Hematopoietic multipotent progenitor cell treated with erythropoietin and hydrocortisone succinate and interleukin-3 and kit ligand, for 8 days (in vitro differentiated cells): ENCODE measurements around the gene NFAM1.

Experiments used
- DNase-seq: peaks from one replicate; pipeline ENCODE4 v3.0.0-alpha.2; 2015

Gene NFAM1, protein sequence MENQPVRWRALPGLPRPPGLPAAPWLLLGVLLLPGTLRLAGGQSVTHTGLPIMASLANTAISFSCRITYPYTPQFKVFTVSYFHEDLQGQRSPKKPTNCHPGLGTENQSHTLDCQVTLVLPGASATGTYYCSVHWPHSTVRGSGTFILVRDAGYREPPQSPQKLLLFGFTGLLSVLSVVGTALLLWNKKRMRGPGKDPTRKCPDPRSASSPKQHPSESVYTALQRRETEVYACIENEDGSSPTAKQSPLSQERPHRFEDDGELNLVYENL

DNA sequence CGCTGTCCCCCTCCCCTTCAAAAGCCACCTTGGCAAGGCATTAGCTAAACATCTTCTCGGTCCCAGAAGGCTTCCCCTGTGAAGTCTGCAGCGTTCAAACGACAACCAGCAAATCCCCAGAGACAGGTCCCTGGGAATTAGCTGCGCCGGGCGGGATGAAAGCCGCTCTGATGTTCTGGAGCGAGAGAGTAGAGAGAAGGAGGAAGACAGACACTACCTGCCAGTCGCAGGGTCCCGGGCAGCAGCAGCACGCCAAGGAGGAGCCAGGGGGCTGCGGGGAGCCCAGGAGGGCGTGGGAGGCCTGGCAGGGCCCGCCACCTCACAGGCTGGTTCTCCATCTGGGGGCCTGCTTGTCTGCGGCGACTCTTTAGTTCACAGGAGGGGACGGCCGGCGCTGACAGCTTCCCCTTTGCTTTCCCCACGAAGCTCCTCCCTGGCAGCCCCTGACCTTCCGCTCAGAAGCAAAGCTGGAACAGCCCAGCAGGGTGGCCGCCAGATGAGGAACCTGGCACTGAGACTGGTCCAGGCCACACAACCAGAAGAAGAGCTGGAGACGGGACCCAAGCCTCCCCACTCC, at the start of gene NFAM1:
Gene NFAM1, minus strand, starts transcription at position 384 of the 577 bp plus-strand sequence. Its CDS starts 46 bp downstream, at position 338.
- no peak for DNase-seq

DNA sequence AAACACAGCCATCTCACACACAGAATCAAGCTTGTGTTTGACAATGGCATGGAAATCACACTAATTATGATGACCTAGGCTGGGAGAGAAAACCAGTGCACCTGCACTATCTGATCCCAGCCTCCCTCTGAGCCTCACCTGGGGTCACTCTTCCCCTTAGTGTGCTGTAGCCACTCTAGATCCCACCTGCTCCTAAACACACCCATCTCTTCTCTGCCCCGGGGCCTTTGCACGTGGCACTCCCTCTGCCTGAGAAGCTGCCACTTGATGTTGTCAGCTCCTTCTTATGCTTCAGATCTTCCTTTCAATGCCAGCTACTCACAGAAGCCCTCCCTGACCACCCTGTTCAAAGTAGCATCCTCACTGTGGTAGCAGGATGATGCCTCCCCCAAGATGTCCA, 42.9 kb upstream of the NFAM1 start:
- DNase-seq = no peak

GRCh38 chr22:42473484-42474193, 41.4 kb upstream of the NFAM1 start:
- DNase-seq = peak; percentile 60

- no peak for DNase-seq
Observed at GRCh38 chr22:42472671-42473070, 40.5 kb upstream of the NFAM1 start.

DNA sequence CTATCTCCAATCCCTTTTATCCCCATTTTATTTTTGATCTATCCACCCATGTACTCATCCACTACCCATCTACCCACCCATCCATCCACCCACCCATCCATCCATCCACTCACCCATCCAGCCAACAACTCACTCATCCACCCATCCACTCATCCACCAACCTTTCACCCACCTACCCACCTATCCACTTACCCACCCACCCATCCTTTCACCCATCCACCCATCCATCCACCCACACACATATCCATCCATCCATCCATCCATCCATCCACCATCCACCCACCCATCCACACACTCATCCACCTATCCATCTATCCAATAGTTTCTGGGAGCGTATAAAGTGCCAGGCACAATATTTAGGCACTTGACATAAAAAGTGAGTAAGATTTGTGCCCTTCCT, 39.2 kb upstream of the NFAM1 start:
- no peak for DNase-seq

DNA sequence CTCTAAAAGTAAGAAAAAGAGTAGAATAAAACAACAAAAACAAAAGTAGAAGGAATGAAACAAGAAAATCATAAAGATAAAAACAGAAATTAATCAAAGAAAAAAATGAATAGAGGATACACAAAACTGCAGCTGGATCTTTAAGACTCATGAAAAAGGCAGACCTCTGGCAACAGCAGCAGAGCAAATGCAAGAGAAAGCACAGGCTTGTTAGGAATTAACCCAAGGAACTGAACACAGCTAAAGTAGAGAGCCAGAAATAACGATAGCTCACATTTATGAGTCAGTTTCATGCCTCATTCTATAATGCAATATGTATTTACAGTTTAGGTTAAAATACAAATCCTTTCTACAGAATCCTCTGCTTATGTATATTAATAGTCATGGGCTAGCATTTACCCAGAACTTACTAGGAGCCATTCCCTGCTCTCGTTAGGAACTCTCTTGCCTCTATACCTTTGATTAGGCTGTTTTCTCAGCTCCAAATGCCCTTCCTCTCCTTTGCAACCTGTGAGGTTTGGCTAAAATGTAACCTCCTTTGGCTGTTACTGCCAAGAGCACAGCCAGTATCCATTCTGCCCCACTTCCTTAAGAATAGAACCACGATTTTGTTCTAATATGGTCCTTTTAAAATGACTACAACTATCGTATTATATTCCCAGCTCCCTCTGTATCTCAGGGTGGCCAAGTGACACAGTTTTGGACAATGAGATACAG, 38.3 kb upstream of the NFAM1 start:
- DNase-seq = no peak

DNA sequence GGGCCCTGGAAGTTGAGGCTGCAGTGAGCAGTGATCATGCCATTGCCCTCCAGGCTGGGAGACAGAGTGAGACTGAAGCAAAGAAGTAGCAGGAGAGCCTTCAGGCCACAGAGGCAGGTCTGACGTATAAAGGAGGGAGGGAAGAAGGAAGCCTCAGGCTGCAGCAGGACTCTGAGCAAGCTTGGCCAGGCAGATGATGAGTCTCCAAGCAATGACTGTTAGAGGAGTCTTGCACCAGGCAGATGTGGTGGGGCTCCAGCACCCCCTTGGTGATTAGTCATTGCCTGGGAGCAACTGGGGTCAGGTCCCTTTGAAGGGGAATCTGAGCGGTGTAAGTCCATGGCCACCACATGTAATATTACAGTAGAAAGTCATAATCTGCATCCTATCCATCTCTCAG, 36.6 kb upstream of the NFAM1 start:
- DNase-seq = no peak

- DNase-seq = peak; percentile 89
Observed at GRCh38 chr22:42462016-42462415, 29.8 kb upstream of the NFAM1 start.

DNA sequence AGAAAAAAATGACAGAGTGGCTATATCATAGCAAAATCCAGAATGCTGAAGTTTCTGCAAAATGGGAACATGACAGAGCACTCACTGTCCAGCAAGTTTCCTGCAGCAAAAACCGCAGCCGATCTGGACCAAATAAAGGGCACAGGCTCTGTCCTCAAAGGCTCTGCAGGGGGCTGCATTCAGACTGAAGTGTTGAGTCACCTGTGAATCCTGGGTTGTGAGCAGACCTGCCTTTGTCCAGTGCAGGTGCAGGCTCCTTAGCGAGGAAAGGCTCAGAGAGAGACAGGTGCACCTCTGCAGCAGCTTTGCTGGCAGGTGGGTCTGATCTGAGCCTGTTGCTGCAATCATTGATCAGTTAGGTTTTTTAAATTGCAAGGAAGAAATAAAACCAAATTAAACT, 29.3 kb upstream of the NFAM1 start:
- no peak for DNase-seq

GRCh38 chr22:42459287-42460063, 27.3 kb upstream of the NFAM1 start:
- DNase-seq = peak; percentile 44

DNA sequence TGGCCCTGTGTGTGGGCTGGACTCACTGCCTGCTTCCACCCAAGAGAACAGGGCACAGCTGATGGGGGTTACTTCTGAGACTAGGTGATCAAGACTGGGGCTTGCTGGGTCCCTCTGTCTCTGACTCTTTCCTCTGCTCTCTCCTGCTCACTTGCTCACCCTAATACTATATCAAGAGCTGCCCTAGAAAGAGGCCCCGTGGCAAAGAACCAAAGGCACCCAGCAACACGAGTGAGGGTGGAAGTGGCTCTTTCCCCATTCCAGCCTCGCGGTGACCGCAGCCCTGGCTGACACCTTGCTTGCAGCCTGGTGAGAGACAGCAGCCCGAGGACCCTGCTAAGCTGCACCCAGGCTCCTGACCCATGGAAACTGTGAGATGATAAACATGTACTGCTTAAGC, 20.7 kb upstream of the NFAM1 start:
- DNase-seq = no peak

- DNase-seq = no peak
Observed at GRCh38 chr22:42452456-42452855, 20.3 kb upstream of the NFAM1 start.

GRCh38 chr22:42451499-42452145, 19.4 kb upstream of the NFAM1 start:
- no peak for DNase-seq

DNA sequence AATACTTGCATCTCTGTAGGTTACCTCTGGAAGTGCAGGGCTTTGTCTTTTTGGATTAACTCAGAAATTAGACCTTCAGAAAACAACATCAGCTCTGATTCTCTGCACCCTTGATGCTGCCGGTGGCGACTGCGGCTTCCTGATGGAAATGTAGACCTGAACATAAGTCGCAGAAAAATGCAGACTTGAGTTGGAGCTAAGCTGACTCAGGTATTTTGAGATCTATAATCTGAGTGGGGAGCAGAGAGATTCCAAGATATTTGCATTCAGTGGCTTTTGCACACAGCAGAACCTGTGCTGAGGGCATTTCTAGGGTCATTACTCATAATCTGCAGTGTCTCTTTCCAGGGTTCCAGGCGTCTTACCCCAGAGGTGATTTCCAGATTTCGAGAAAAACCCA, 18.7 kb upstream of the NFAM1 start:
- DNase-seq = no peak

DNA sequence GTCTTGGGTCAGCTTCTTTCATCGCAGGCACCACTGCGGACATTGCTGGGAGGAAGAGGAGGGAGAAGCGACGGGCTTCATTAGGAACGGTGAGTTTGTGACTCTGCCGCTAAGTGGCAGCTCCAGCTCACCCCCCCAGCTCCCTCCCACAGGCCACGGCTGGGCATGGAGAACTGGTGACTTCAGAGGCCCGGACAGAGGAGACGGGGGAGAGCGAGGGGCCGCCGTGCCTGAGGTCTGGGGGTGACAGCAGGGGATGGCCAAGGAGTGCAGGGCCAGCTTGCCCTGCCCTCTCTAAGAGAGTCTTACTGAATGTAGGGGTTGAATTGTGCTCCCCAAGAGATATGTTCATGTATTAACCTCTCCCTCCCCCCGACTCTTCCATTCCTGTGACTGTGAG, 13.9 kb upstream of the NFAM1 start:
- no peak for DNase-seq

DNA sequence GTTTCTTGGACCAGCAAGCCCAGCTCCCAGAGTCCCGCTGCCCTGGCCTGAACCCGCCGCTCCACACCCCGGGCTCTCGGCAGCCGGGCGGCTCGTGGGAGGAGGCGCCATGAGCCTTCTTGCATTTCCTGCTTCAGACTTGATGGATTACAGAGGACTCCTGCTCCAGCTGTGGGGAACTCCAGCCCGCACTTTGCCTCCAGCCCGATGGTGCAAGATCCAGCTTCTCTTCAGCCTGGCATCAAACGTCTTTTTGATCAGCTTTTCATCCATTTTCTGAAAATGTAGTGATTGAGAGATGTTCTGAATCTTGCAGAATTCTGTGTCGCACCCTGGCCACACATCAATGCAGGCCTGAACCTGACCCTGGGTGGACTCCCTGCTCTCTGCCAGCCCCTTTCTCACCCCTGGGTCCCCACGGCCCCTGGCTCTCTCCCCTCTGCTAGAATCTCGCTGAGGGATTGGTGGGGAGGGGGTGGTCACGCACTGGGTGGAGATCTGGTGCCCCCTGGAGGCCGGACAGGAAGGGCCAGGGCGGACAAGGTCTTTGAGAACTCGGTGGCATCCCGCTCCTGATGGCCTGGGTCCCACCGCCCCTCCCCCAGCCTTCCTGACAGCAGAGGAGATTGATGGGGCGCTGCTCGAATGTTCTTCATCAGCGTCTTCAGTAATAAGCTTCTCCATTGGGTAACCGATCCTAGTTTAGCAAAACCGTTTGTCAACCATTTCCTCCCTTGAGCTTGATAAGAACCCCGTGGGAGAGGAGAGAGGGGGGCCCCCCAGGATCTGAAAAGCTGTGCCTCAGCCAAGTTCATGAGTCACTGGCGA, 12.1 kb upstream of the NFAM1 start:
- peak; percentile 81 for DNase-seq

DNA sequence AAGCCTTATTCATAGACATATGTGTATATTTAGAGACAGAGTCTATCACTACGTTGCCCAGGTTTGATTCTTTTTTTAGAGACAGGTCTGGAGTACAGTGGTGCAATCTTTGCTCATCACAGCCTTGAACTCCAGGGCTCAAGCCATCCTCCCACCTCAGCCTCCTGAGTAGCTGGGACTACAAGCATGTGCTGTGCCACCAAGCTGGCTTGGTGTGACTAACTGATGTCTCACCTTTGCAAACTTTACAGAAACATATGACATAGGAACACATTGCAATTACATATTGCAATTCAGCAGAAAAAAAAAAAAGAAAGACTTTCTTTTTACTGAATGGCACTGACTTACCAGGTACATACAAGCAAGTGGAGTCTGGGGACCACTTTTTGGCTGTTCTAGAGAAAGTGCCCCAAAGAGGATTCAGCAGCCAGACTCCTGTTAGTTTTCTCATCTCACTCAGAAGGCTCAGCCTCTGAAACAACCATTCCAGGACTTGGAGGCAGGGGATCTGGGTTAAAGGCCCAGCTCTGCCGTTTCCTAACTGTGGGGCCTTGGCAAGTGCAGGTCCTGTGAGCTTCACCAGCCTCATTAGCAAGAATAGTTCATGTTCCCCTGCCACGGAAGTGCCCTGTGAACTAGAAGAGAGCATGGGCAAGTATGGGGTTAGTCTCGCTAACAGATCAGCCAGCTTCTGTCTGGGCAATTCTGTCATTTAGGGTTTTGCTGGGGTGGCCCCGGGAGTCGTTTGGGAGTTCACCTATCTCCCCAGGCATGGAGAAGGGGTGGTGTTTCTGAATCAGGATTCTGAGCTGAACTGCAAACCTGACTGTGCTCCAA, 11.3 kb upstream of the NFAM1 start:
- no peak for DNase-seq

- DNase-seq = no peak
Observed at GRCh38 chr22:42442748-42443147, 10.5 kb upstream of the NFAM1 start.

DNA sequence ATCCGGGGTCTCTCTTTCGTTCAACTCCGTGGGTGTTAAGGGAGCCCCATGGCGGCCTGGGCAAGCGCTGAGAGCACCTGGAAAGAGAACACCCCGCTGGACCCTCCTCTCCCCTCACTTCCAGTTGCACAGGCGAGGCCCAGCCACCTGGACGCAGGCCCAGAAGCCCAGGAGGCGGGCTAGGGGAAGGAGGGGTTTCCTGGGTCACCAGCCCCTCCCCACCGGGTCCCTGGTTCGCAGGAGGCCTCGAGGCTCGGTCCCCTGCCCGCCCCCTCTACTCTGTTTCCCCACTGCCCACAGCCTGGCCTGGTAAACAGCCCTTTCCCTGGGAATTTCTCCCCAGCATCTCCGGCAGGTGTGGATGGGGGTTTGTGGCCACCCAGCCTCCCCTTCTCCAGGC, 8.5 kb upstream of the NFAM1 start:
- DNase-seq = no peak
